ENCODE measurements around the gene RHBDD1. TPM values are rescaled to one million over a fixed set of nuclear protein-coding genes. Genes with fewer than 3 reads are reported as not detected.

The RHBDD1 gene
- polyA plus RNA-seq, 3 donors, result 8.1 to 19.5 (median 15.5) TPM

DNA sequence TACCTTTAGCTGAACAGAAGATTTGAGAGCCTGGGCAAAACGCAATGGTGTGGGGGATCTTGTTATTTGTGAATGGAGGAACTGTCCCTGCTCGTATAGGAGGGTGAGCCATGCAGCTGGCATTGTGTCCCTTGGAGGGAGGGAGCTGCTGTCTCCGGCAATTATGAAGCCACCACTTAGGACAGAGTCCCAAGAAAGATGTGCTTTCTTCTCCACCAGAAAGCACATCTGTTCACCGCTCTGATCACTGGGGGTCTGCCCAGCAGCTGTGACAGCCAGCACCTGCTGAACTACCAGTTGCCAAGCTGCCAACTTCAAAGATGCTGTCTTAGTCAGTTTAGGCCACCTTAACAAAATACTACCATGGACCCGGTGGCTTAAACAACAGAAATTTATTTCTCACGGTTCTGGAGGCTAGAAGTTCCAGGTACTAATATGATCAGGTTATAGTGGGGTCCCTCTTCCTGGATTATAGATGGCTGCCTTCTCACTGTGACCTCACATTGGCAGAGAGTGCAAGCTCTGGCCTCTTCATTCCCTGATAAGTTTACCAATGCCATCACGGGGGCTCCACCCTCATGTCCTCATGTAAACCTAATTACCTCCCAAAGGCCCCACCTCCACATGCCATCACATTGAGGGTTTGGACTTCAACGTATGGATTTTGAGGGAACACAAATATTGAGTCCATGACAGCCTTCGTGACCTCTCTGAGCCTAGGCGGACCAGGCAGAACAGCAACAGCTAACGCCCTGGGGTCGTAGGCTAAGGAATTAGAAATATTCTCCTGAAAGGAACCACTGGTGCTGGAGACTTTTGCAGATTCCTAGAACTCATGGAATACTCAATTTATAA, 148.3 kb downstream of the RHBDD1 start:
- Mint-ChIP-seq H3K27me3 (ENCODE audit: low read depth in 3 of 3) (peaks cover 0 to 2% (median 0%) of the 10 kb centered on the region in 3 donors), H3K4me1 (no peaks in the 10 kb centered on the region), H3K27ac (peak overlapping the region in 1 of 7 donors; percentile 38), H3K36me3 (peaks cover 5 to 6% of the 10 kb centered on the region in 2 donors), H3K4me3 (no peak overlapping the region), H3K9me3 (no peaks in the 10 kb centered on the region)
- H3K4me1 ChIP-seq (ENCODE audit: control insufficient read depth in 1 of 2, insufficient read depth in 2 of 2, low read length in 2 of 2), result no peaks in the 10 kb centered on the region
- no peaks in the 10 kb centered on the region for H3K79me2 ChIP-seq (ENCODE audit: insufficient read depth, low read length)
- no peak overlapping the region for H3K9ac ChIP-seq (ENCODE audit: insufficient read depth, low read length, poor library complexity, severe bottlenecking)
- H2AFZ ChIP-seq (ENCODE audit: insufficient read depth, low read depth, low read length, poor library complexity, severe bottlenecking), result no peak overlapping the region
- no peaks in the 10 kb centered on the region for H3K9me3 ChIP-seq (replicated peaks in 1 of 2; ENCODE audit: control insufficient read depth in 1 of 2, insufficient read depth in 1 of 2, low read length in 2 of 2)
- no peak for DNase-seq
- intact Hi-C loops (cut with micrococcal nuclease), result loop anchor here in 1 of 2 donors (10.0 kb wide), 1 partner anchor 1309 kb away; no protein-coding TSS in a partner anchor
- H3K36me3 ChIP-seq (replicated peaks in 1 of 2; ENCODE audit: control insufficient read depth in 1 of 2, insufficient read depth in 2 of 2, low read length in 2 of 2), result no peaks in the 10 kb centered on the region
- TF ChIP-seq, protein P1, sequence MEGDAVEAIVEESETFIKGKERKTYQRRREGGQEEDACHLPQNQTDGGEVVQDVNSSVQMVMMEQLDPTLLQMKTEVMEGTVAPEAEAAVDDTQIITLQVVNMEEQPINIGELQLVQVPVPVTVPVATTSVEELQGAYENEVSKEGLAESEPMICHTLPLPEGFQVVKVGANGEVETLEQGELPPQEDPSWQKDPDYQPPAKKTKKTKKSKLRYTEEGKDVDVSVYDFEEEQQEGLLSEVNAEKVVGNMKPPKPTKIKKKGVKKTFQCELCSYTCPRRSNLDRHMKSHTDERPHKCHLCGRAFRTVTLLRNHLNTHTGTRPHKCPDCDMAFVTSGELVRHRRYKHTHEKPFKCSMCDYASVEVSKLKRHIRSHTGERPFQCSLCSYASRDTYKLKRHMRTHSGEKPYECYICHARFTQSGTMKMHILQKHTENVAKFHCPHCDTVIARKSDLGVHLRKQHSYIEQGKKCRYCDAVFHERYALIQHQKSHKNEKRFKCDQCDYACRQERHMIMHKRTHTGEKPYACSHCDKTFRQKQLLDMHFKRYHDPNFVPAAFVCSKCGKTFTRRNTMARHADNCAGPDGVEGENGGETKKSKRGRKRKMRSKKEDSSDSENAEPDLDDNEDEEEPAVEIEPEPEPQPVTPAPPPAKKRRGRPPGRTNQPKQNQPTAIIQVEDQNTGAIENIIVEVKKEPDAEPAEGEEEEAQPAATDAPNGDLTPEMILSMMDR (IDR thresholded peaks at IDR 0.05), result no peak
- H3K4me3 ChIP-seq (replicated peaks in 1 of 3; ENCODE audit: low read depth in 2 of 3, low read length in 3 of 3), result no peak overlapping the region
- no peaks in the 10 kb centered on the region for H4K20me1 ChIP-seq (ENCODE audit: insufficient read depth, low read length)
- H3K27me3 ChIP-seq (ENCODE audit: control insufficient read depth in 2 of 2, insufficient read depth in 2 of 2, low read length in 2 of 2), result no peaks in the 10 kb centered on the region
- H3K4me2 ChIP-seq (replicated peaks; ENCODE audit: extremely low read depth, low read length, poor library complexity, severe bottlenecking), result no peak overlapping the region
- 95% methylated on average over 10 of the region's 12 CpGs for WGBS (ENCODE audit: insufficient coverage)
- no peak overlapping the region for H3K27ac ChIP-seq (ENCODE audit: low read depth in 1 of 2, low read length in 2 of 2)

GRCh38 chr2:226984750-226985582, 149.1 kb downstream of the RHBDD1 start:
- no peak overlapping the region for H3K4me2 ChIP-seq (replicated peaks; ENCODE audit: extremely low read depth, low read length, poor library complexity, severe bottlenecking)
- peak overlapping the region in 2 of 7 donors; percentile 26 to 38 for H3K27ac Mint-ChIP-seq

More at GRCh38 chr2:226984750-226985582, 149.1 kb downstream of the RHBDD1 start:
- DNase-seq, result no peak
- Histone ChIP-seq H3K9me3 (replicated peaks in 1 of 2; ENCODE audit: control insufficient read depth in 1 of 2, insufficient read depth in 1 of 2, low read length in 2 of 2) (no peaks in the 10 kb centered on the region), H3K36me3 (replicated peaks in 1 of 2; ENCODE audit: control insufficient read depth in 1 of 2, insufficient read depth in 2 of 2, low read length in 2 of 2) (no peaks in the 10 kb centered on the region), H3K4me1 (ENCODE audit: control insufficient read depth in 1 of 2, insufficient read depth in 2 of 2, low read length in 2 of 2) (no peaks in the 10 kb centered on the region), H2AFZ (ENCODE audit: insufficient read depth, low read depth, low read length, poor library complexity, severe bottlenecking) (no peak overlapping the region), H3K79me2 (ENCODE audit: insufficient read depth, low read length) (no peaks in the 10 kb centered on the region), H3K27me3 (ENCODE audit: control insufficient read depth in 2 of 2, insufficient read depth in 2 of 2, low read length in 2 of 2) (no peaks in the 10 kb centered on the region), H3K4me3 (replicated peaks in 1 of 3; ENCODE audit: low read depth in 2 of 3, low read length in 3 of 3) (no peak overlapping the region), H3K27ac (ENCODE audit: low read depth in 1 of 2, low read length in 2 of 2) (no peak overlapping the region), H3K9ac (ENCODE audit: insufficient read depth, low read length, poor library complexity, severe bottlenecking) (no peak overlapping the region), H4K20me1 (ENCODE audit: insufficient read depth, low read length) (no peaks in the 10 kb centered on the region)
- Mint-ChIP-seq H3K9me3 (no peaks in the 10 kb centered on the region), H3K4me3 (no peak overlapping the region), H3K4me1 (no peaks in the 10 kb centered on the region), H3K36me3 (peaks cover 5 to 8% of the 10 kb centered on the region in 2 donors), H3K27me3 (ENCODE audit: low read depth in 3 of 3) (peaks cover 0 to 2% (median 0%) of the 10 kb centered on the region in 3 donors)
- WGBS (ENCODE audit: insufficient coverage), result 91% methylated on average over 4 of the region's 8 CpGs
- TF ChIP-seq, protein P1 (IDR thresholded peaks at IDR 0.05), result peak; percentile 55
- intact Hi-C loops (cut with micrococcal nuclease), result loop anchor here (5.0 to 10.0 kb wide), 2 partner anchors 1310 to 1313 kb away; no protein-coding TSS in a partner anchor

Data from CD14-positive monocyte (primary cell).